Embryonic facial prominence (tissue), 1 donor: Measurements from ENCODE around the gene EPB41L4A.
"Not testable (repeated sequence)": the region's sequence is repeated elsewhere in the genome, so short reads cannot be mapped to it uniquely, and the experiment has no call there.

Experiments used
- DNase-seq: peaks from one replicate; pipeline ENCODE4 v3.0.0-alpha.2; 2016; ENCODE audit errors: extremely low spot score

Gene EPB41L4A

GRCh38 chr5:112257976-112258375 lies 161.1 kb downstream of the EPB41L4A start:
- DNase-seq, result no peak

- no peak for DNase-seq
Measured at GRCh38 chr5:112257005-112257404, 162.1 kb downstream of the EPB41L4A start.

GRCh38 chr5:112254303-112254702 lies 164.8 kb downstream of the EPB41L4A start:
- no peak for DNase-seq

- DNase-seq, result no peak
Measured at GRCh38 chr5:112253478-112254250, 165.4 kb downstream of the EPB41L4A start.

DNA sequence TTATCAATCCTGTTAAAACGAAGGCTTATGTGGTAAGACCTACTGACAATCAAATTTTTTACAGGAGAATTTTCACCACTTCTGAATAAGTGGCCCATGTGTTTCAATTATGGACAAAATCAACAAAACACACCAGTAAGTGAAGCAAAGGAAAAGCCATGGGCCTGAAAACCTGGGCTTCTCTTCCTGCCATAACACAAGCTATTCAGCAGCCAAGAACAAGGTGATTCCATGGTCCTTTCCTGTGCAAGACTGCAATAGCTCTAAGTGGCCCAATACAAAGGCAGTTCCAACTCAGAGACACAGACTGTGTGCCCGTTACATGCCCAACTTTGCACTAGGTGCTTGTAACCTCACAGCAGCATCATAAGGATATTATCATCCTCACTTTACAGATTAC lies 168.5 kb downstream of the EPB41L4A start:
- no peak for DNase-seq

DNA sequence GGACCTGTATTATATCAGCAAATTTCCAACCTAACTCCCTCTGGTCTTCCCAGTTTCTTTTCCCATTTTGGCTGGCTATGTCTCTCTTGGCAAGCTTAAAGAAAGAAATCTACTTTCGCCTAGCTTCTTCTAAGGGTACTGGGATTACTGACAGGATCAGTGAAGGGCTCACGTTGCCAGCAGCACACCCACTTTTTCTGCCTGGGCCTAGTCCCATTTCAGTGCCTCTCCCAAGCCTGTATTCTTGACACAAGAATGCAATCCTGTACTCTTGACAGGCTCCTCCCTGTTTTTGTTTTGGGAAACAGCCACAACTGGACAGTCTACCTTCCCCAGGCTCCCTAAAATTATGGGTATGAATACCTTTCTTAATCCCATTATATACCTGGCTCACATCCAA lies 170.5 kb downstream of the EPB41L4A start:
- no peak for DNase-seq

- no peak for DNase-seq
Measured at GRCh38 chr5:112247960-112248359, 171.1 kb downstream of the EPB41L4A start.

- no peak for DNase-seq
Measured at GRCh38 chr5:112245656-112246055, 173.4 kb downstream of the EPB41L4A start.

DNA sequence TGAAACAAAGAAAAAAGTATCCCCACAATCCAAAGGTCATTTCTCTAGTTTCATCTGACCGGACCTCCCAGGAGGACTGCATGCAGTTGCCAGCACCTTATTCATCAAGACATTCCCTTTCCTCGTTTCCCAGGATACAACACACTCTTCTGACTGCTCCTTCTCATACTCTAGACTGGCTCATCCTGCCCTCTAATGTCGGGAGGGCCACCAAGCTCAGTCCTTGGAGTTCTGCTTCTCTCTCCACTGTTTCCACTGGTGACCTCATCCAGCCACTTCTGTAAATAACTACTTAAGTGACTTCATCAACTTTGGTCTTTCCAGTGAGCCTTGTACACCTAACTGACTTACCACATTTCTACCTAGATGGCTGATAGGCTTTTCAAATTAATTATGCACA lies 179.1 kb downstream of the EPB41L4A start:
- DNase-seq, result no peak

DNA sequence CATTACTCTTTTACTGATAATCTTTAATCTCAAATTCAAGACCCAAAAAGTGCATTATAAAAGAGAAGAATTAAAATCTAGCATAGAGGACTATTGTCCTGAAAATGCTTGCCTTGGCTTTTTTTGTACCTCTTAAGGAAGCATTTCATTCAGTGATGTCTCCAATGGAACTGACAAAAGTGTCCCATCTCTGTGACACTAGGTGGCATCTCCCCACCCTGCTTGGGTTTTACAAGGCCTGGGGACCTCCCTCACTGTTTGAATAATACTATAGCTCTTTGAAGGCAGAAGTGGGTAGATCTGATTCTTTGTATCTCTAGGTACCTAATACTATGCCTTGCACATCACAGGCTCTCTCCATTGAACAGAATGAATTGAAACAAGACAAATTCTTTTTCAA lies 180.6 kb downstream of the EPB41L4A start:
- no peak for DNase-seq

- DNase-seq, result no peak
Measured at GRCh38 chr5:112237456-112237855, 181.6 kb downstream of the EPB41L4A start.

GRCh38 chr5:112234000-112234399 lies 185.1 kb downstream of the EPB41L4A start:
- DNase-seq, result no peak

- DNase-seq, result no peak
Measured at GRCh38 chr5:112232667-112233066, 186.4 kb downstream of the EPB41L4A start.

GRCh38 chr5:112230606-112231005 lies 188.5 kb downstream of the EPB41L4A start:
- DNase-seq, result no peak

GRCh38 chr5:112228667-112229066 lies 190.4 kb downstream of the EPB41L4A start:
- DNase-seq, result no peak

DNA sequence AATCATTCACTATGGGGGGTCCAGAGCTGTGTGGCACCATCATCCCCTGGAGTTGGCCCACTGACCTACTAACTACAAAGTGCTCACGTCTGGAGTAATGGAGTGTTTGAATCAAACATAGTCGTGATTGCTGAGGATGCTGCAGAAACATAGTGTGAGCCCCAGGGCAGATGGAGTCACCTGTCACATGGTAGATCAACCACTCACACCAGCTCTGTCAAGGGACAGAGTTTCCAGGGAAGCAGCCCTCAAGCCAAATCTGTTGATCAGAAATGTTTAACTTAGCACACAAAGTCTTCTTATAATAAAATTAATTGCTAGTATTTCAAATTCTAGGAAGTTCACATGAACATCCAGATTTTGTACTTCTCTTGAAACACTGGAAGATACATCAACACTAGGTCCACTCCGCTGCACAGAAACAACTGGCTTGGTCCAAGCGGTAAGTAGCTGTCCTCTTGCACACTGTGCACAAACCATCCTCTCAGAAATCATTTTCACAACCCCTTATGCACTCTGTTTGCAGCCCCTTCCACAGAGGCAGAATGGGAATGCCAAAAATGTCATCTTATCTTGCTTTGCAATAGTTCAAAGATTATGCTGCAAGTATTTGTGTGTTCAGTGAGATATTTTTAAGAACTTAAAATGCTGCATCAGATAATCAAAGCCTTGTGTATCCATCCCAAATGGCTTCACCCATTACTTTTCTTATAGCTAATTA lies 191.0 kb downstream of the EPB41L4A start:
- DNase-seq, result no peak

DNA sequence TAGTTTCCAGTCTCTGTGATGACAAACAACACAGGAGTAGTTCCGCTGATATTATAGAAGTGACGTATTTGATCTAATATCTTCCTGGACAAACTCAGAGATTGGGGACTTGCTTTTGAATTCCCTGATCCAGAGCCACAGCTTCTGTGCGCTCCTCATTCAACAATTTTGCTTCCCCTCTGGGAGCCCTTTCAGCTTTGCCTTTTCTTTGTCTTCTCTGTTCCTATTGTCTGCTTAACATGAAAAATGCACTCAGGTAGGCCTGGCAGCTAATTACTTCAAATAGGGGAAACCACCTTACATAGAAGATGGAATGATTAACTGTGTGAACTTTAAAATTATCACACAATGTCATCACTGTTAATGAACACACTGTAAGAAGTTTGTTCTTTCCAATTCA lies 192.9 kb downstream of the EPB41L4A start:
- DNase-seq, result no peak

DNA sequence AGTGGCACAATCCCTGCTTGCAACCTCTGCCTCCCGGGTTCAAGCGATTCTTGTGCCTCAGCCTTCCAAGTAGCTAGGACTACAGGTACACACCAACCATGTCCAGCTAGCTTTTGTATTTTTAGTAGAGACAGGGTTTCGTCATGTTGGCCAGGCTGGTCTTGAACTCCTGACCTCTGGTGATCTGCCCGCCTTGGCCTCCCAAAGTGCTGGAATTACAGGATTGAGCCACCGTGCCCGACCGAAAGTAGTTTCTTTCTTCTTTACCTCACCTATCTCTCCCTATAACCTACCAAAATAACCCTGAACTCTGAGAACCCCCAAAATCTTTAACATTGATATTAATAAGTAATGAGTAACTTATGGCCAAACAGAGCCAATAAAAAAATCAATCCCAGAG lies 196.1 kb downstream of the EPB41L4A start:
- not testable (repeated sequence) for DNase-seq

- no peak for DNase-seq
Measured at GRCh38 chr5:112221128-112221527, 197.9 kb downstream of the EPB41L4A start.

GRCh38 chr5:112219000-112219399 lies 200.1 kb downstream of the EPB41L4A start:
- no peak for DNase-seq

DNA sequence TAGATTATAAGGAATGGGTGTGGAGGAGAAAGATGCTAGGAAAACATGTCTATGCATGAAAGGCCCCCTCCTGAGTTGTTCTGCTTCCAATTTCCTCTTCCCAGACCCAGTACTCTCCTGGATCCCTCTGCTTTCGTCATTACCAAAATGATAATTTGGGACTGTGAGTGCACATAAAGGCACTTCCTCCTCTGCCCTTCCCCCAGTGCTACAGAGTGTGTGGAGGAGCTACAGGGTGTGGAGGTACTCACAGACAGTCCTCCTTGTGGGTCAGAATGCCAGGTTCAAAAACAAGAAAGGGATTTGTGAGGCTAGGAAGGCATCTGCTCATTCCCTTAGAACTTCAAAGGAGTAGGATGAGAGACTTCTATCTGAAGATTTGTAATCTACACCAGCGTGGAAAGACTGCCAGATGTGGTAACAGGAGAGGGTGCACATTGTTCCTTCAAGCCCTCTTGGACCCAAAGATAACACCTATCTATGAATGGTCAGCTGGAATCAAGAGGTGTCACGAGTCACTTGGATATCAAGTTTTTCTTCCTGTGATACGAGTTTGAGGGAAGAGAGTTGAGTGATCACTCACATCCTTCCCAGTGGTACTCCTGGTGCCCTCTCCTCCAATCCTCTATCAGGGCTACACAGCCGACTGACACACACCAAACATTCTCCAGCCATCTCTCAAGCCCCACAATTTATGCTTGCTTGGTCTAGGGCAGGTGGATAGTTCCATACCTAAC lies 201.1 kb downstream of the EPB41L4A start:
- DNase-seq, result no peak

DNA sequence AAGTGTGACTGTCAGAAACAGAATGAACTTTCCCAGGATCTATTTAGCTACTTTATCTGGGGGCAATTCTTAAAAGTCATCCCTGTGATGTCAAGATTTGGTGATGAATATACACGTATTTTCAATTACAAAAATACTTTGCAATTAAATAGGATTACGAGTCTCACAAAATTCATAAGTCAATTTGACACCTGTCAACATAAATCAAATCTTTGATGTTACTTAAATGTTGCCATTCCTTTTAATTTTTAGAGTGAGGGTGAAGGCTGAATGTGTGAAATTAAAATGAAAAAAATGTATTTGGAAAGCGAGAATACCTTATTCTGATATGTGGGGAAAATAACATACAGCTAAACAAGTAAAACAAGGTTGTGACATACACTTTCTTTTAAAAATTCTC lies 202.9 kb downstream of the EPB41L4A start:
- no peak for DNase-seq
